ENCODE results near the gene CKB. TPM values are rescaled to one million over a fixed set of nuclear protein-coding genes. Genes with fewer than 3 reads are reported as not detected.

The CKB gene
- total RNA-seq, 1 experiment from 2014 or later = 45.2 TPM

GRCh38 chr14:103491691-103492090 lies 30.9 kb downstream of the CKB start:
- H3K9me3 ChIP-seq = no peaks in the 10 kb centered on the region
- peaks cover 7% of the 10 kb centered on the region for H3K36me3 ChIP-seq
- DNase-seq = no peak
- no peaks in the 10 kb centered on the region for H3K27me3 ChIP-seq
- H3K4me3 ChIP-seq = no peak overlapping the region

- DNase-seq = no peak
- no peaks in the 10 kb centered on the region for H3K27me3 ChIP-seq
- peaks cover 7% of the 10 kb centered on the region for H3K36me3 ChIP-seq
- no peak overlapping the region for H3K4me3 ChIP-seq
- H3K9me3 ChIP-seq = no peaks in the 10 kb centered on the region
These were observed 33.0 kb downstream of the CKB start for GRCh38 chr14:103489621-103490020.

GRCh38 chr14:103488960-103489359 lies 33.7 kb downstream of the CKB start:
- H3K27me3 ChIP-seq = no peaks in the 10 kb centered on the region
- H3K36me3 ChIP-seq = peaks cover 7% of the 10 kb centered on the region
- no peak overlapping the region for H3K4me3 ChIP-seq
- H3K9me3 ChIP-seq = no peaks in the 10 kb centered on the region
- DNase-seq = no peak

- Histone ChIP-seq H3K27me3 (no peaks in the 10 kb centered on the region), H3K36me3 (peaks cover 5% of the 10 kb centered on the region), H3K4me3 (no peak overlapping the region), H3K9me3 (no peaks in the 10 kb centered on the region)
- DNase-seq = no peak
These were observed 34.6 kb downstream of the CKB start for GRCh38 chr14:103488071-103488470.

- Histone ChIP-seq H3K4me3 (no peak overlapping the region), H3K27me3 (no peaks in the 10 kb centered on the region), H3K9me3 (no peaks in the 10 kb centered on the region), H3K36me3 (peaks cover 10% of the 10 kb centered on the region)
- no peak for DNase-seq
These were observed 37.1 kb downstream of the CKB start for GRCh38 chr14:103485504-103485903.

- Histone ChIP-seq H3K9me3 (no peaks in the 10 kb centered on the region), H3K4me3 (no peak overlapping the region), H3K36me3 (peaks cover 10% of the 10 kb centered on the region), H3K27me3 (no peaks in the 10 kb centered on the region)
- peak; percentile 74 for DNase-seq
These were observed 39.0 kb downstream of the CKB start for GRCh38 chr14:103483600-103483999.

- peaks cover 6% of the 10 kb centered on the region for H3K36me3 ChIP-seq
These were observed 42.0 kb downstream of the CKB start for GRCh38 chr14:103480595-103480994.

GRCh38 chr14:103476631-103477030 lies 46.0 kb downstream of the CKB start:
- no peak for DNase-seq
- peaks cover 16% of the 10 kb centered on the region for H3K36me3 ChIP-seq
- no peaks in the 10 kb centered on the region for H3K9me3 ChIP-seq
- H3K27me3 ChIP-seq = no peaks in the 10 kb centered on the region
- no peak overlapping the region for H3K4me3 ChIP-seq

More at GRCh38 chr14:103480595-103480994, 42.0 kb downstream of the CKB start:
- no peak overlapping the region for H3K4me3 ChIP-seq
- no peak for DNase-seq
- no peaks in the 10 kb centered on the region for H3K9me3 ChIP-seq
- no peaks in the 10 kb centered on the region for H3K27me3 ChIP-seq

- Histone ChIP-seq H3K4me3 (no peak overlapping the region), H3K27me3 (no peaks in the 10 kb centered on the region), H3K9me3 (no peaks in the 10 kb centered on the region), H3K36me3 (peaks cover 22% of the 10 kb centered on the region)
- no peak for DNase-seq
These were observed 46.6 kb downstream of the CKB start for GRCh38 chr14:103476065-103476464.

- H3K27me3 ChIP-seq = no peaks in the 10 kb centered on the region
- no peak for DNase-seq
- H3K9me3 ChIP-seq = no peaks in the 10 kb centered on the region
- no peak overlapping the region for H3K4me3 ChIP-seq
- H3K36me3 ChIP-seq = peaks cover 22% of the 10 kb centered on the region
These were observed 47.7 kb downstream of the CKB start for GRCh38 chr14:103474893-103475292.

- no peaks in the 10 kb centered on the region for H3K9me3 ChIP-seq
- H3K4me3 ChIP-seq = no peak overlapping the region
- no peaks in the 10 kb centered on the region for H3K27me3 ChIP-seq
- no peak for DNase-seq
- H3K36me3 ChIP-seq = peaks cover 24% of the 10 kb centered on the region
These were observed 49.7 kb downstream of the CKB start for GRCh38 chr14:103472939-103473338.

Other genes with a start within 250 kb of the CKB start
- 180 and 183 TPM in 2 replicates for gene EIF5, start 188.6 kb downstream of the CKB start, total RNA-seq (2014; rRNA removed; shearing (Covaris generic); ENCODE audit: low replicate concordance)
- gene MARK3, start 137.4 kb downstream of the CKB start, total RNA-seq (2014; rRNA removed; shearing (Covaris generic); ENCODE audit: low replicate concordance) = 26.9 and 31.6 TPM in 2 replicates
- 29.0 and 43.2 TPM in 2 replicates for gene TRMT61A, start 6.4 kb upstream of the CKB start, total RNA-seq (2014; rRNA removed; shearing (Covaris generic); ENCODE audit: low replicate concordance)
- gene BAG5, start 39.8 kb upstream of the CKB start, total RNA-seq (2014; rRNA removed; shearing (Covaris generic); ENCODE audit: low replicate concordance) = 5.4 and 8.2 TPM in 2 replicates
- gene COA8, start 40.1 kb upstream of the CKB start, total RNA-seq (2014; rRNA removed; shearing (Covaris generic); ENCODE audit: low replicate concordance) = 18.4 and 38.9 TPM in 2 replicates
- 75.8 and 113 TPM in 2 replicates for gene KLC1, start 106.4 kb upstream of the CKB start, total RNA-seq (2014; rRNA removed; shearing (Covaris generic); ENCODE audit: low replicate concordance)
- gene XRCC3, start 192.6 kb upstream of the CKB start, total RNA-seq (2014; rRNA removed; shearing (Covaris generic); ENCODE audit: low replicate concordance) = 31.5 and 58.1 TPM in 2 replicates
- 23.6 and 30.1 TPM in 2 replicates for gene ZFYVE21, start 193.0 kb upstream of the CKB start, total RNA-seq (2014; rRNA removed; shearing (Covaris generic); ENCODE audit: low replicate concordance)

All from MG63 (cell line).